ENCODE data around the gene ILK. TPM values are rescaled to one million over a fixed set of nuclear protein-coding genes. Genes with fewer than 3 reads are reported as not detected.

Gene ILK
- total RNA-seq, 4 donors from 2014 or later: 101 to 144 (median 121) TPM

DNA sequence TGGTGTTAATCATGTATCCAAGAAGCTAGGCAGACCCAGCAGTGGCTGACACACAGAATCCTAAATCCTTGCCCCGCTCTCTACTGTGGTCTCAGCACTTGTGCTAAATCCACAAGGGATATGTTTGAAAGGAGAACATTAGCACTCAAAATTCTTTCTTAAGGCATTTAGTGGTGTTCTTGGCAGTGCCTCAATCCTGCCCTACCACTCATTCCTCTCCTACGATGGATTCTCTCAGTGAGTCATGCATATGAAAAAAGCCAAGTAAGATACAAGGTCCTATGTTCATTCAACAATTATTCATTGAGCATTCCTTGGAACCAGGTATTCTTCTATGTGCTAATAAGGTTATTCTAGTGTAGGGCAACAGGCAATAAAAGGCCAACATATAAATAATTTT is 31.4 kb upstream of the ILK start:
- no peak for TF ChIP-seq POLR2A (IDR thresholded peaks at IDR 0.05)
- TF ChIP-seq, protein P1, sequence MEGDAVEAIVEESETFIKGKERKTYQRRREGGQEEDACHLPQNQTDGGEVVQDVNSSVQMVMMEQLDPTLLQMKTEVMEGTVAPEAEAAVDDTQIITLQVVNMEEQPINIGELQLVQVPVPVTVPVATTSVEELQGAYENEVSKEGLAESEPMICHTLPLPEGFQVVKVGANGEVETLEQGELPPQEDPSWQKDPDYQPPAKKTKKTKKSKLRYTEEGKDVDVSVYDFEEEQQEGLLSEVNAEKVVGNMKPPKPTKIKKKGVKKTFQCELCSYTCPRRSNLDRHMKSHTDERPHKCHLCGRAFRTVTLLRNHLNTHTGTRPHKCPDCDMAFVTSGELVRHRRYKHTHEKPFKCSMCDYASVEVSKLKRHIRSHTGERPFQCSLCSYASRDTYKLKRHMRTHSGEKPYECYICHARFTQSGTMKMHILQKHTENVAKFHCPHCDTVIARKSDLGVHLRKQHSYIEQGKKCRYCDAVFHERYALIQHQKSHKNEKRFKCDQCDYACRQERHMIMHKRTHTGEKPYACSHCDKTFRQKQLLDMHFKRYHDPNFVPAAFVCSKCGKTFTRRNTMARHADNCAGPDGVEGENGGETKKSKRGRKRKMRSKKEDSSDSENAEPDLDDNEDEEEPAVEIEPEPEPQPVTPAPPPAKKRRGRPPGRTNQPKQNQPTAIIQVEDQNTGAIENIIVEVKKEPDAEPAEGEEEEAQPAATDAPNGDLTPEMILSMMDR (IDR thresholded peaks at IDR 0.05): no peak
- no peak overlapping the region for H3K27ac ChIP-seq
- peak; percentile 66 to 69 for DNase-seq
- H3K27me3 ChIP-seq: no peaks in the 10 kb centered on the region
- intact Hi-C loops (cut with DNase I): no loop called here
- no peak overlapping the region for H3K4me3 ChIP-seq (replicated peaks in 1 of 3)
- no peaks in the 10 kb centered on the region for H3K9me3 ChIP-seq
- peaks cover 40 to 51% of the 10 kb centered on the region in 2 donors for H3K4me1 ChIP-seq
- H3K36me3 ChIP-seq: no peaks in the 10 kb centered on the region
- WGBS, 2 donors: 31 to 35% methylated on average over 2 of the region's 2 CpGs

DNA sequence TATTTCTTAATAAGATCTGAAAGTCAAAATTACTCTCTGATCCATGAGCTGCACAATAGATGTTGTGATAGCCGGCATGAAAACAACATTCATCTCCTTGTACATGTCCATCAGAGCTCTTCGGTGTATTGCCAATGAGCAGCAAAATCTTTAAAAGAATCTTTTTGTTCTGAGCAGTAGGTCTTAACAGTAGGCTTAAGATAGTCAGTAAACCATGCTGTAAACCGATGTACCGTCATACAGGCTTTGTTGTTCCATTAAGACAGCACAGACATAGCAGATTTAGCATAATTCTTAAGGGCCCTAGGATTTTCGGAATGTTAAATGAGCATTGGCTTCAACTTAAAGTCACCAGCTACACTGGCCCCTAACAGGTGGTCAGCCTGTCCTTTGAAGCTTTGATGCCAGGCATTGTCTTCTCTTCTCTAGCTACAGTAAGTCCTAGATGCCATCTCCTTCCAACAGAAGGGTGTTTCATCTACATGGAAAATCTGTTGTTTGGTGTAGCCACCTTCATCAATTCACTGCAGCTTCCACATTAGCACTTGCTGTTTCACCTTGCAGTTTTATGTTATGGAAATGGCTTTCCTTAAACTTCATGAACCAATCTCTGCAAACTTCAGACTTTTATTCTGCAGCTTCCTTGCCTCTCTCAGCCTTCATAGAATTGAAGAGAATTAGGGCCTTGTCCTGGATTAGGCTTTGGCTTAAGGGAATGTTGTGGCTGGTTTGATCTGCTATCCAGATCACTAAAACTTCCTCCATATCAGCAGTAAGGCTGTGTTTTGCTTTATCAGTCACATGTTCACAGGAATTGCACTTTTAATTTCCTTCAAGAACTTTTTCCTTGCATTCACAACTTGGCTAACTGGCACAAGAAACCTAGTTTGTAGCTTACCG is 28.5 kb upstream of the ILK start:
- H3K4me1 ChIP-seq: peaks cover 25 to 35% of the 10 kb centered on the region in 2 donors
- no peaks in the 10 kb centered on the region for H3K9me3 ChIP-seq
- WGBS, 2 donors: 82 to 83% methylated on average over 6 of the region's 6 CpGs
- no peak overlapping the region for H3K4me3 ChIP-seq (replicated peaks in 1 of 3)
- H3K27me3 ChIP-seq: no peaks in the 10 kb centered on the region
- peak overlapping the region in 1 of 3 donors; percentile 29 for H3K27ac ChIP-seq
- intact Hi-C loops (cut with DNase I): no loop called here
- no peaks in the 10 kb centered on the region for H3K36me3 ChIP-seq
- no peak for DNase-seq
- TF ChIP-seq POLR2A (IDR thresholded peaks at IDR 0.05): no peak
- TF ChIP-seq, protein P1 (IDR thresholded peaks at IDR 0.05): no peak

DNA sequence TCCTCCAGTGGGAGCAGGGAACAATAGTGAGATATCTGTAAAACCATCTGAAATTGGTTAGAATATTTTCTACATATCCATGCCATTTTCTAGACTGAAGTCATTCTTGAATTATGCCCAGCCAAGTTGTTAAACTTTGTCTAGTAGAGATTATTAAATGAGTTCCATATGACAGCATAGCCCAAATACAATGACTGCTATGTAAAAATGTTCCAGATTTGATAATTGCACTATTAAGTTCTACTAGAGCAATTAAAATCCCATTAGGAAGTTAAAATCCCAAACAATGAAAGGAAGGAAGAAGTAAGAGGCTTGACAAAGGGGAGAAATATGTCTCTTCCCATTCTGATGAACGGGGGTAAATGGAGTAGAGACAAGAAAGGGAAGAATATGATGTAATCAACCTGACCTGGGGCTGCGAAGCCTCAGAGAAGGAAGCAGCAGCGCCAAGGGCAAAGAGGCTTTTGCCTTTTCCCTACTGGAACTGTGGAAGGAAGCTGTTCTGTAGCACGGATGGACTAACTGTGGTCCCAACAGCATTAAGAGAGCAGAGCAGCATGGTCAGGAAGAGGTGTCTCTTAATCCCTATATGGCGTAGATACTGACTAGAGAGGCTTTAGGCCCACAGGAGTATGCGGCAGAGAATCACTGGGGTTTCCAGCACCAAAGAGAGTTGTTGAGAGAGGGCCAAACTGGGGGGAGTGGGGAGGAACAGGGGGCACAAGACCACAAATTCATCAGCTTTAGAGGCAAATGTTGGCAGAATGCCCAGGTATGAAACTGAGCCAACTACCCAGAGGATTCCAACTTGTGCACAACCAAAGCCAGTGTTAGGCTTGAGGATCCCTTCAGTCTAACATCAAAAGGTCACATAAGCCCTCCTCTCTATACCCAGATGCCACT is 26.9 kb upstream of the ILK start:
- 25 to 39% methylated on average over 5 to 6 of the region's 6 CpGs for WGBS, 2 donors
- DNase-seq: peak; percentile 74 to 80

DNA sequence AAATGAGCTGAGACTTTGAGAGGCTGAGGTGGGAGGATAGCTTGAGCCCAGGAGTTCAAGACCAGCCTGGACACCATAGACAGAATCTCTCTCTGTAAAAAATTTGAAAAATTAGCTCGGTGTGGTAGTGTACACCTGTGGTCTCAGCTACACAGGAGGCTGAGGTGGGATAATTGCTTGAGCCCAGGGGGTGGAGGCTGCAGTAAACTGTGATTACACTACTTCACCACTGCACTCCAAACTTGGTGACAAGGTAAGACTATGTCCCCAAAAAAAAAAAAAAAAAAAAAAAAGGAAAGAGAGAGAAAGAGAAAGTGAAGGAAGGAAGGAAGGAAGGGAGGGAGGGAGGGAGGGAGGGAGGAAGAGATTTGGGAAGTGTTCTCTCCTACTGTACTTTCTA is 25.4 kb upstream of the ILK start:
- no peaks in the 10 kb centered on the region for H3K9me3 ChIP-seq
- peak overlapping the region in 1 of 3 donors; percentile 34 for H3K27ac ChIP-seq
- H3K4me1 ChIP-seq: peaks cover 10 to 17% of the 10 kb centered on the region in 2 donors
- no peak for TF ChIP-seq POLR2A (IDR thresholded peaks at IDR 0.05)
- TF ChIP-seq, protein P1 (IDR thresholded peaks at IDR 0.05): no peak
- no peaks in the 10 kb centered on the region for H3K27me3 ChIP-seq
- H3K4me3 ChIP-seq (replicated peaks in 1 of 3): no peak overlapping the region
- no peaks in the 10 kb centered on the region for H3K36me3 ChIP-seq
- no peak for DNase-seq
- WGBS, 2 donors: 100% methylated on average over 1 of the region's 1 CpG
- intact Hi-C loops (cut with DNase I): no loop called here

More for the DNA sequence above, 26.9 kb upstream of the ILK start:
- no peaks in the 10 kb centered on the region for H3K36me3 ChIP-seq
- intact Hi-C loops (cut with DNase I): no loop called here
- no peak overlapping the region for H3K4me3 ChIP-seq (replicated peaks in 1 of 3)
- TF ChIP-seq, protein P1 (IDR thresholded peaks at IDR 0.05): no peak
- TF ChIP-seq POLR2A (IDR thresholded peaks at IDR 0.05): no peak
- peaks cover 21 to 25% of the 10 kb centered on the region in 2 donors for H3K4me1 ChIP-seq
- peak overlapping the region; percentile 4 to 53 (median 34) for H3K27ac ChIP-seq
- no peaks in the 10 kb centered on the region for H3K27me3 ChIP-seq
- no peaks in the 10 kb centered on the region for H3K9me3 ChIP-seq

Measured in thyroid gland (tissue), 4 donors.